HEK293 (cell line): ENCODE data around the gene ABCC2.

ENCODE experiments used
- CTCF ChIP-seq: fragments of 450-650 bp; formaldehyde crosslinking; IDR thresholded peaks from 2 replicates; pipeline ENCODE4 v1.5.1; 2016; ENCODE audit warnings: missing biosample characterization, missing genetic modification characterization
- KLF8 ChIP-seq: fragments of 450-650 bp; formaldehyde crosslinking; IDR thresholded peaks from 2 replicates; pipeline ENCODE4 v1.5.1; 2016; ENCODE audit warnings: missing biosample characterization, missing genetic modification characterization
- SETDB1 ChIP-seq: IDR thresholded peaks from one replicate; pipeline ENCODE4 v1.6.1; 2017; ENCODE audit warnings: mild to moderate bottlenecking, low read length, moderate library complexity, mixed read lengths; ENCODE audit not compliant: insufficient read length
- ZNF157 ChIP-seq: fragments of 450-650 bp; formaldehyde crosslinking; IDR thresholded peaks from 2 replicates; pipeline ENCODE4 v1.5.1; 2016; ENCODE audit warnings: missing biosample characterization, missing genetic modification characterization
- ZNF510 ChIP-seq: fragments of 450-650 bp; formaldehyde crosslinking; IDR thresholded peaks from 2 replicates; pipeline ENCODE4 v1.5.1; 2018; ENCODE audit warnings: mild to moderate bottlenecking, missing genetic modification characterization, missing biosample characterization; ENCODE audit not compliant: insufficient replicate concordance
- ZNF555 ChIP-seq: fragments of 450-650 bp; formaldehyde crosslinking; conservative IDR thresholded peaks from 2 replicates; pipeline ENCODE4 v1.5.1; 2017; ENCODE audit warnings: missing biosample characterization, mild to moderate bottlenecking, missing genetic modification characterization, inconsistent platforms
- ZNF629 ChIP-seq: fragments of 450-650 bp; formaldehyde crosslinking; IDR thresholded peaks from 2 replicates; pipeline ENCODE4 v1.5.1; 2017; ENCODE audit warnings: missing biosample characterization, missing genetic modification characterization
- ZNF704 ChIP-seq: fragments of 450-650 bp; formaldehyde crosslinking; IDR thresholded peaks from 2 replicates; pipeline ENCODE4 v1.5.1; 2016; ENCODE audit warnings: missing biosample characterization, missing genetic modification characterization

GRCh38 chr10:99849057-99849456, 66.6 kb downstream of the ABCC2 start:
- TF ChIP-seq KLF8 (no peak), CTCF (tag by site-specific recombination) (no peak), ZNF629 (tag by site-specific recombination) (no peak), ZNF510 (no peak), ZNF555 (tag by site-specific recombination) (no peak), SETDB1 (no peak), ZNF157 (no peak), ZNF704 (tag by site-specific recombination) (no peak)
